Cardiac muscle cell (in vitro differentiated cells and primary cell): Measurements from ENCODE around the gene DHRSX. TPM values are rescaled to one million over a fixed set of nuclear protein-coding genes. Genes with fewer than 3 reads are reported as not detected.

Experiments
- DNase-seq, 2 donors: peaks; one replicate each; pipeline versions ENCODE4 v3.0.0 to v3.0.0-alpha.2; 2010 to 2017; ENCODE audit warnings: low read depth in 1 of 2, low spot score in 1 of 2
- H3K27ac ChIP-seq: fragments of 200-600 bp; sonication (generic); 2 replicates; pipeline ENCODE4 v1.5.1; 2016
- H3K27me3 ChIP-seq: fragments of 200-600 bp; sonication (generic); 2 replicates; pipeline ENCODE4 v1.6.0; 2016; ENCODE audit warnings: control low read depth
- H3K36me3 ChIP-seq: fragments of 200-600 bp; sonication (generic); 2 replicates; pipeline ENCODE4 v1.5.1; 2016; ENCODE audit warnings: control low read depth
- H3K4me1 ChIP-seq: fragments of 200-600 bp; sonication (generic); 2 replicates; pipeline ENCODE4 v1.8.1; 2017; ENCODE audit warnings: low read depth, mild to moderate bottlenecking, mixed run types
- H3K4me3 ChIP-seq: fragments of 200-600 bp; sonication (generic); 2 replicates; pipeline ENCODE4 v1.5.1; 2016; ENCODE audit warnings: mild to moderate bottlenecking
- H3K9me3 ChIP-seq: fragments of 200-600 bp; sonication (generic); 2 replicates; pipeline ENCODE4 v1.5.1; 2017; ENCODE audit warnings: low read depth, mild to moderate bottlenecking, control low read depth
- polyA plus RNA-seq: library from polyadenylated mRNA; unstranded; fragments of >200 nt; fragmentation: Nextera tagmentation; extraction: Ambion mirVana; gene quantifications from 2 replicates; pipeline ENCODE4 v1.2.1, GENCODE V29; 2016
- total RNA-seq: library from RNA; depleted of rRNA; stranded (reverse); fragments of >200 nt; gene quantifications from 2 replicates; pipeline ENCODE4 v1.2.3, GENCODE V29; 2016
- TF ChIP-seq, protein P1 (sequence below): IDR thresholded peaks from 2 replicates; pipeline ENCODE4 v1.5.1; 2012; ENCODE audit warnings: low read depth, mild to moderate bottlenecking, low read length

Gene DHRSX, protein sequence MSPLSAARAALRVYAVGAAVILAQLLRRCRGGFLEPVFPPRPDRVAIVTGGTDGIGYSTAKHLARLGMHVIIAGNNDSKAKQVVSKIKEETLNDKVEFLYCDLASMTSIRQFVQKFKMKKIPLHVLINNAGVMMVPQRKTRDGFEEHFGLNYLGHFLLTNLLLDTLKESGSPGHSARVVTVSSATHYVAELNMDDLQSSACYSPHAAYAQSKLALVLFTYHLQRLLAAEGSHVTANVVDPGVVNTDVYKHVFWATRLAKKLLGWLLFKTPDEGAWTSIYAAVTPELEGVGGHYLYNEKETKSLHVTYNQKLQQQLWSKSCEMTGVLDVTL
- 13.0 and 20.4 TPM in 2 replicates for total RNA-seq
- polyA plus RNA-seq: 33.4 and 52.1 TPM in 2 replicates

DNA sequence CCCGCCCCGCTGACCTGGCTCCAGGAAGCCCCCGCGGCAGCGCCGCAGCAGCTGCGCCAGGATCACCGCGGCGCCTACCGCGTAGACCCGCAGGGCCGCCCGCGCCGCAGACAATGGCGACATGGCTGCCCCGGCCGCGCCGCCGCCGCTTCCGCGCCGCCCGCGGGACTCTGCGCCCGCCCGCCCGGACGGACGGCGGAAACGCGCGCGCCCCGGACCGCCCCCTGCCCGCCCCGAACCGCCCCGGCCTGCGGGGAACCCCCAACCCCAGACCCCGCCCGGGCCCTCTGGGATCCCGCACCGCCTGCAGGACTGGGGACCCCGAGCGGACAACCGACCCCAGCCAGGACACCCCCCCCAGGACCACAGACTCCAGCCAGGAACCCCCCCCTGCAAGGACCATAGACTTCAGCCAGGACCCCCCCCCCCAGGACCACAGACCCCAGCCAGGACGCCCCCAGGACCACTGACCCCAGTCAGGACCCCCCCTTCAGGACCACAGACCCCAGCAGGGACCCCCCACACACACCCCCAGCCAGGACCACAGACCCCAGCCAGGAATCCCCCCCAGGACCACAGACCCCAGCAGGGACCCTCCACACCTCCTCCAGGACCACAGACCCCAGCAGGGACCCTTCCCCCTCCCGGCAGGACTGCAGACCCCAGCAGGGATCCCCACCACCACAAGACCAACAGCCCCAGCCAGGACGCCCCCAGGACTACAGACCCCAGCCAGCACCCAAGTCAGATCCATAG lies at the start of gene DHRSX, which contains the start of gene ZBED1:
Gene DHRSX (minus strand): TSS at position 174 of the 756 bp plus-strand sequence. CDS start 51 bp downstream, at position 123.
Gene ZBED1 (minus strand): TSS at position 174 of the 756 bp plus-strand sequence. CDS start 10,257 bp downstream, outside the sequence.
- DNase-seq: peak; percentile 47 to 66
- H3K4me1 ChIP-seq: peaks cover 18% of the 10 kb centered on the region
- H3K9me3 ChIP-seq: no peaks in the 10 kb centered on the region
- peak within 1 kb of the TSS; percentile 58 for H3K4me3 ChIP-seq
- no peaks in the 10 kb centered on the region for H3K27me3 ChIP-seq
- TF ChIP-seq, protein P1, sequence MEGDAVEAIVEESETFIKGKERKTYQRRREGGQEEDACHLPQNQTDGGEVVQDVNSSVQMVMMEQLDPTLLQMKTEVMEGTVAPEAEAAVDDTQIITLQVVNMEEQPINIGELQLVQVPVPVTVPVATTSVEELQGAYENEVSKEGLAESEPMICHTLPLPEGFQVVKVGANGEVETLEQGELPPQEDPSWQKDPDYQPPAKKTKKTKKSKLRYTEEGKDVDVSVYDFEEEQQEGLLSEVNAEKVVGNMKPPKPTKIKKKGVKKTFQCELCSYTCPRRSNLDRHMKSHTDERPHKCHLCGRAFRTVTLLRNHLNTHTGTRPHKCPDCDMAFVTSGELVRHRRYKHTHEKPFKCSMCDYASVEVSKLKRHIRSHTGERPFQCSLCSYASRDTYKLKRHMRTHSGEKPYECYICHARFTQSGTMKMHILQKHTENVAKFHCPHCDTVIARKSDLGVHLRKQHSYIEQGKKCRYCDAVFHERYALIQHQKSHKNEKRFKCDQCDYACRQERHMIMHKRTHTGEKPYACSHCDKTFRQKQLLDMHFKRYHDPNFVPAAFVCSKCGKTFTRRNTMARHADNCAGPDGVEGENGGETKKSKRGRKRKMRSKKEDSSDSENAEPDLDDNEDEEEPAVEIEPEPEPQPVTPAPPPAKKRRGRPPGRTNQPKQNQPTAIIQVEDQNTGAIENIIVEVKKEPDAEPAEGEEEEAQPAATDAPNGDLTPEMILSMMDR: no peak
- H3K27ac ChIP-seq: peak within 1 kb of the TSS; percentile 89
- H3K36me3 ChIP-seq: no peaks in the 10 kb centered on the region

DNA sequence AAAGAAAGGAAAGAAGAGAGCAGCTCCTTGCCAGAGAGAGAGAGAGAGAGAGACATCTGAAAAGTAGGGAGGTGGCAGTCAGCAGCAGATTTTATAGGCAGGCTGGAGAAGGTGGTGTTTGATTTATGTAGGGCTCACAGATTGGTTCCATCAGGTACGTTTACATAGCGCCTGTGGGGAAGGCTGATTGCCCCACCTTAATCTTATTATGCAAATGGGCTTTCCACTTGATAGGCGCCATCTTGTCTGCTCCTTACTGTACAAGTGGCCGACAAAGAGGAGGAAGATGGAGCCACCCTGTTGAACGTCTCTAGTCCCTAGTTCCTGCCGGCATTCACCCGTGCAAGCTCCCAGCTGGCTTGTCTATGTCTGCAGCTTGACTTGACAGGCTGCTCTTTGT lies 49.1 kb upstream of the DHRSX start:
- no peak overlapping the region for H3K27ac ChIP-seq
- H3K9me3 ChIP-seq: no peaks in the 10 kb centered on the region
- H3K36me3 ChIP-seq: no peaks in the 10 kb centered on the region
- DNase-seq: no peak
- no peak overlapping the region for H3K4me3 ChIP-seq
- no peaks in the 10 kb centered on the region for H3K4me1 ChIP-seq
- no peaks in the 10 kb centered on the region for H3K27me3 ChIP-seq
- TF ChIP-seq, protein P1: no peak

DNA sequence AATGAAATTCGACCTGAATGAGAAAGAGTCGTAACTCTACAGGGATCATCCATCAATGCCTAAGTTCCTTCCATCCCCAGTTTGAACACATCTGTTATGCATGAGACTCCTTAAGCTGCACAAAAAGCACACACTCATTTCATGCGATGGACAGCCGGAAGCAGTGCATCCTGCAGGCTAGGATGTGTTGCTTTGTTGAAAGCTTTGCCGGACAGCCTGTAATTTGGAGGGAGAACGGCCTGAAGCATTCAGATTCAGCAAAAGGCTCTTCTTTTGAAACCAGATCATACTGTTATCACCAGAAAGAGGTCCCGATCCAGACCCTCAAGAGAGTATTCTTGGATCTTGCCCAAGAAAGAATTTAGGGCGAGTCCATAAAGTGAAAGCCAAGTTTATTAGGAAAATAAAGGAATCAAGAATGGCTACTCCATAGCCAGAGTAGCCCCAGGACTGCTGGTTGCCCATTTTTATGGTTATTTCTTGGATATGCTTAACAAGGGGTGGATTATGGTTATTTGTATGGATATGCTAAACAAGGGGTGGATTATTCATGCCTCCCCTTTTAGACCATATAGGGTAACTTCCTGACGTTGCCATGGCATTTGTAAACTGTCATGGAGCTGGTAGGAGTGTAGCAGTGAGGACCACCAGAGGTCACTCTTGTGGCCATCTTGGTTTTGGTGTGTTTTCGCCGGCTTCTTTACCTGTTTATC lies 48.1 kb upstream of the DHRSX start:
- H3K27me3 ChIP-seq: no peaks in the 10 kb centered on the region
- TF ChIP-seq, protein P1: no peak
- no peak overlapping the region for H3K27ac ChIP-seq
- no peaks in the 10 kb centered on the region for H3K9me3 ChIP-seq
- no peaks in the 10 kb centered on the region for H3K36me3 ChIP-seq
- no peak overlapping the region for H3K4me3 ChIP-seq
- H3K4me1 ChIP-seq: no peaks in the 10 kb centered on the region
- DNase-seq: no peak

DNA sequence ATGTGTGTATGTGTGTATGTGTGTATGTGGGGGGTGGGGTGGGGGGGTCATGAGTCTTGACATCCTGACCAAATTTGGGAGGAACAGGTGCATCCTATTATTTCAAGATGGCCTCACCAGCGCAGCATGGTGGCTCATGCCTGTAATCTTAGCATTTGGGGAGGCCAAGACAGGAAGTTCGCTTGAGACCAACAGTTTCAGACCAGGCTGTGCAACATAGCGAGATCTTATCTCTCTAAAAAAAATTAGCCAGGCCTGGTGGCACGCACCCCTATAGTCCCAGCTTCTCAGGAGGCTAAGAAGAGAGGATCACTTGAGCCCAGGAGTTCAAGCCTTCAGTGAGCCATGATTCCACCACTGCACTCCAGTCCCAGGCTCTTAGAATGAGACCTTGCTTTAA lies 47.0 kb upstream of the DHRSX start:
- Histone ChIP-seq H3K36me3 (no peaks in the 10 kb centered on the region), H3K4me1 (no peaks in the 10 kb centered on the region), H3K27me3 (no peaks in the 10 kb centered on the region), H3K27ac (no peak overlapping the region), H3K9me3 (no peaks in the 10 kb centered on the region), H3K4me3 (no peak overlapping the region)
- TF ChIP-seq, protein P1: no peak
- no peak for DNase-seq

DNA sequence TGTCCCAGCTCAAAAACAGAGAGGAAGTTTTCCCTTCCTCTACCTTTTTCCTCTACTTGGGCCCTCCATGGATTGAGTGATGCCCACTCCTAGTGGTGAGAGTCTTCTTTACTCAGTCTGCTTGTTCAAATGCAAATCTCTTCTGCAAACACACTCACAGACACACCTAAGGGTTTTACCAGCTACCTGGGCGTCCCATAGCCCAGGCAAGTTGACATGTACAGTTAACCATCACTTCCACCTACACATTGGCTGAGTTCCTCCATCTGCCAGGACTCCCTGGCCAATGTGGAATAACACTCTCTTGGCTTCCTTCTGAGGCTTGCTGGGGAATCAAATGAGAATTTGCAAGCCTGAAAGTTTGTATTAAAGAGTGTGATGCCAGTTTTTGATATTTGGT lies 45.7 kb upstream of the DHRSX start:
- TF ChIP-seq, protein P1: no peak
- no peak for DNase-seq
- H3K9me3 ChIP-seq: no peaks in the 10 kb centered on the region

More for the DNA sequence above, 45.7 kb upstream of the DHRSX start:
- no peak overlapping the region for H3K27ac ChIP-seq
- H3K4me1 ChIP-seq: no peaks in the 10 kb centered on the region
- no peaks in the 10 kb centered on the region for H3K27me3 ChIP-seq
- H3K36me3 ChIP-seq: no peaks in the 10 kb centered on the region
- H3K4me3 ChIP-seq: no peak overlapping the region
